Neuronal stem cell (in vitro differentiated cells): ENCODE data around the gene H2BK1. TPM values are rescaled to one million over a fixed set of nuclear protein-coding genes. Genes with fewer than 3 reads are reported as not detected.

Experiments
- DNase-seq: peaks from one replicate; pipeline ENCODE4 v3.0.0-alpha.2; 2013; ENCODE audit warnings: low spot score
- H2AFZ ChIP-seq: one replicate; pipeline ENCODE4 v1.6.1; 2013; ENCODE audit warnings: mild to moderate bottlenecking, low read length, inconsistent platforms
- H2AK5ac ChIP-seq: 2 replicates; pipeline ENCODE4 v1.6.1; 2013; ENCODE audit warnings: low read depth, mild to moderate bottlenecking, inconsistent platforms, low read length, moderate library complexity, mixed read lengths
- H2BK120ac ChIP-seq: 2 replicates; pipeline ENCODE4 v1.6.1; 2013; ENCODE audit warnings: low read depth, mild to moderate bottlenecking, inconsistent platforms, low read length, moderate library complexity, mixed read lengths
- H2BK12ac ChIP-seq: one replicate; pipeline ENCODE4 v1.6.1; 2013; ENCODE audit warnings: low read length, inconsistent platforms
- H2BK15ac ChIP-seq: 2 replicates; pipeline ENCODE4 v1.6.1; 2013; ENCODE audit warnings: mild to moderate bottlenecking, low read length, inconsistent platforms, mixed read lengths
- H2BK5ac ChIP-seq: one replicate; pipeline ENCODE4 v1.6.1; 2013; ENCODE audit warnings: inconsistent platforms, mild to moderate bottlenecking, low read length, moderate library complexity
- H3K14ac ChIP-seq: one replicate; pipeline ENCODE4 v1.6.1; 2013; ENCODE audit warnings: low read length, inconsistent platforms
- H3K18ac ChIP-seq: 2 replicates; pipeline ENCODE4 v1.6.1; 2013; ENCODE audit warnings: low read length, inconsistent platforms
- H3K23ac ChIP-seq: 2 replicates; pipeline ENCODE4 v1.6.1; 2013; ENCODE audit warnings: low read depth, mild to moderate bottlenecking, mixed read lengths, low read length, inconsistent platforms; ENCODE audit not compliant: poor library complexity
- H3K27ac ChIP-seq: replicated peaks from 3 replicates; pipeline ENCODE4 v1.5.1; 2013; ENCODE audit warnings: low read length, inconsistent platforms
- H3K27me3 ChIP-seq, 3 experiments: 2 replicates each; pipeline ENCODE4 v1.6.1; 2013; ENCODE audit warnings: low read length in 3 of 3, mild to moderate bottlenecking in 2 of 3, inconsistent platforms in 1 of 3, low read depth in 1 of 3, mixed read lengths in 1 of 3, moderate library complexity in 1 of 3; ENCODE audit not compliant: control insufficient read depth in 3 of 3, insufficient read depth in 3 of 3
- H3K36me3 ChIP-seq, 2 donors: replicated peaks in 1 of 2; 2 replicates each; pipeline ENCODE4 v1.6.1; 2013; ENCODE audit warnings: low read length in 2 of 2; ENCODE audit not compliant: control insufficient read depth in 2 of 2, insufficient read depth in 2 of 2
- H3K4ac ChIP-seq: 2 replicates; pipeline ENCODE4 v1.6.1; 2013; ENCODE audit warnings: inconsistent platforms, mild to moderate bottlenecking, low read length, moderate library complexity
- H3K4me1 ChIP-seq, 2 donors: 1 replicate in 1 of 2; 2 replicates in 1 of 2; pipeline ENCODE4 v1.6.1; 2013; ENCODE audit warnings: low read length in 2 of 2, low read depth in 1 of 2; ENCODE audit not compliant: control insufficient read depth in 2 of 2, insufficient read depth in 1 of 2
- H3K4me2 ChIP-seq: one replicate; pipeline ENCODE4 v1.6.1; 2013; ENCODE audit warnings: mild to moderate bottlenecking, low read length, inconsistent platforms; ENCODE audit not compliant: insufficient read depth, poor library complexity, severe bottlenecking
- H3K4me3 ChIP-seq, 2 donors: 2 replicates each; pipeline ENCODE4 v1.5.1; 2013; ENCODE audit warnings: low read length in 2 of 2, mild to moderate bottlenecking in 2 of 2, inconsistent platforms in 1 of 2, moderate library complexity in 1 of 2
- H3K79me1 ChIP-seq: one replicate; pipeline ENCODE4 v1.6.1; 2013; ENCODE audit warnings: low read depth, mild to moderate bottlenecking, inconsistent platforms, low read length, moderate library complexity
- H3K9ac ChIP-seq: one replicate; pipeline ENCODE4 v1.6.1; 2013; ENCODE audit warnings: mild to moderate bottlenecking, low read depth, low read length, inconsistent platforms; ENCODE audit not compliant: poor library complexity
- H3K9me3 ChIP-seq, 2 donors: replicated peaks in 1 of 2; 2 replicates each; pipeline versions ENCODE3 to v1.6.1; 2013; ENCODE audit warnings: low read length in 2 of 2, mild to moderate bottlenecking in 2 of 2, inconsistent platforms in 1 of 2, low read depth in 1 of 2, mixed read lengths in 1 of 2, moderate library complexity in 1 of 2; ENCODE audit not compliant: control insufficient read depth in 2 of 2, insufficient read depth in 1 of 2
- H4K8ac ChIP-seq: one replicate; pipeline ENCODE4 v1.6.1; 2013; ENCODE audit warnings: low read depth, mild to moderate bottlenecking, inconsistent platforms, low read length, moderate library complexity
- H4K91ac ChIP-seq: one replicate; pipeline ENCODE4 v1.6.1; 2013; ENCODE audit warnings: low read length, low read depth, mild to moderate bottlenecking, inconsistent platforms; ENCODE audit not compliant: poor library complexity
- WGBS, 2 donors: extraction: QIAGEN DNeasy Blood & Tissue Kit; methylation state at CpG; one replicate each; pipeline ENCODE4 v1.1.7; 2013; ENCODE audit warnings: missing lambda C conversion rate in 2 of 2, mixed read lengths in 1 of 2; ENCODE audit not compliant: insufficient read length in 2 of 2, insufficient replicate concordance in 1 of 2; ENCODE audit errors: extremely low coverage in 2 of 2; 5-methylcytosine and 5-hydroxymethylcytosine counted together
- polyA plus RNA-seq, 2 experiments: library from polyadenylated mRNA; stranded (reverse); fragments of 200-250 nt; gene quantifications; one replicate each; pipeline ENCODE4 v1.2.3, GENCODE V29; 2013

H2BK1 gene
- not detected for polyA plus RNA-seq (2013, experiment 1 of 2)
- not detected for polyA plus RNA-seq (2013, experiment 2 of 2)

- H3K14ac ChIP-seq, result no peak within 1 kb of the TSS
- H2BK12ac ChIP-seq, result no peak within 1 kb of the TSS
- no peak within 1 kb of the TSS for H2BK120ac ChIP-seq
- H3K9ac ChIP-seq, result no peak within 1 kb of the TSS
- H3K9me3 ChIP-seq, result no peaks in the 10 kb centered on the region
- no peak within 1 kb of the TSS for H3K23ac ChIP-seq
- no peak within 1 kb of the TSS for H4K8ac ChIP-seq
- H3K27ac ChIP-seq, result no peak within 1 kb of the TSS
- no peak within 1 kb of the TSS for H2AFZ ChIP-seq
- H3K27me3 ChIP-seq, result peaks cover 0 to 20% (median 2%) of the 10 kb centered on the region in 3 experiments
- H3K36me3 ChIP-seq, result peaks cover 11 to 38% of the 10 kb centered on the region in 2 donors
- no peak within 1 kb of the TSS for H2BK15ac ChIP-seq
- H3K4me3 ChIP-seq, result no peak within 1 kb of the TSS
- no peak for DNase-seq
- no peak within 1 kb of the TSS for H4K91ac ChIP-seq
- peaks cover 0 to 8% of the 10 kb centered on the region in 2 donors for H3K4me1 ChIP-seq
- H2BK5ac ChIP-seq, result no peak within 1 kb of the TSS
- peak within 1 kb of the TSS; percentile 40 for H2AK5ac ChIP-seq
- H3K4me2 ChIP-seq, result no peak within 1 kb of the TSS
- no peak within 1 kb of the TSS for H3K4ac ChIP-seq
- H3K18ac ChIP-seq, result peak within 1 kb of the TSS; percentile 21
- WGBS, 2 donors, result no CpG with 5 or more reads among the region's 17 CpGs
- no peaks in the 10 kb centered on the region for H3K79me1 ChIP-seq
Measured at GRCh38 chr7:151210087-151210854, at the start of gene H2BK1. TSS of gene H2BK1 (minus strand) at chr7:151210488. CDS start at chr7:151210318, 170 bp downstream.

DNA sequence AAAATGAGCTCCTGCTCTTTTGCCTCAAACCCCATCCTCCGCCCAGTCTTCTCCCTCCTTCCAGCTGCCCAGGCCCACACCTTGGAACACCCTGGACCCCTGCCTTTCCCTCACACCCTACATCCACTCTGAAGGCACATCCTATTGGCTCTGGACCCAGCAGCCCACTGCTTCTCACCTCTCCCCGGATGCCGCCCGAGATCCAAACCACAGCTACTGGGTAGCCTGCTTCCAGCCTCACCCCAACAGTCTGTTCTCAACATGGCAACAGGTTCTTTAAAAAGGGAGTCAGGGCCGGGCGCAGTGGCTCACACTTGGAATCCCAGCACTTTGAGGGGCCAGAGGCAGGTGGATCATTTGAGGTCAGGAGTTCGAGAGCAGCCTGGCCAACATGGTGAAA, 47.7 kb upstream of the H2BK1 start:
- H3K4me2 ChIP-seq, result no peak overlapping the region
- H3K36me3 ChIP-seq, result no peaks in the 10 kb centered on the region
- H2BK120ac ChIP-seq, result no peak overlapping the region
- H2AFZ ChIP-seq, result no peak overlapping the region
- no peak overlapping the region for H3K14ac ChIP-seq
- H3K27me3 ChIP-seq, result peaks cover 0 to 32% (median 2%) of the 10 kb centered on the region in 3 experiments
- H2BK5ac ChIP-seq, result peak overlapping the region; percentile 43
- no peak overlapping the region for H2AK5ac ChIP-seq
- H3K18ac ChIP-seq, result peak overlapping the region; percentile 35
- H4K91ac ChIP-seq, result no peak overlapping the region
- no peaks in the 10 kb centered on the region for H3K9me3 ChIP-seq
- DNase-seq, result no peak
- peaks cover 6 to 8% of the 10 kb centered on the region in 2 donors for H3K4me1 ChIP-seq
- peaks cover 1% of the 10 kb centered on the region for H3K79me1 ChIP-seq
- H3K4me3 ChIP-seq, result peak overlapping the region in 1 of 2 donors; percentile 27
- H3K27ac ChIP-seq, result no peak overlapping the region
- H4K8ac ChIP-seq, result no peak overlapping the region
- H3K23ac ChIP-seq, result peak overlapping the region; percentile 82
- no CpG with 5 or more reads among the region's 7 CpGs for WGBS, 2 donors
- H2BK12ac ChIP-seq, result no peak overlapping the region
- no peak overlapping the region for H3K9ac ChIP-seq
- H3K4ac ChIP-seq, result no peak overlapping the region
- peak overlapping the region; percentile 71 for H2BK15ac ChIP-seq

DNA sequence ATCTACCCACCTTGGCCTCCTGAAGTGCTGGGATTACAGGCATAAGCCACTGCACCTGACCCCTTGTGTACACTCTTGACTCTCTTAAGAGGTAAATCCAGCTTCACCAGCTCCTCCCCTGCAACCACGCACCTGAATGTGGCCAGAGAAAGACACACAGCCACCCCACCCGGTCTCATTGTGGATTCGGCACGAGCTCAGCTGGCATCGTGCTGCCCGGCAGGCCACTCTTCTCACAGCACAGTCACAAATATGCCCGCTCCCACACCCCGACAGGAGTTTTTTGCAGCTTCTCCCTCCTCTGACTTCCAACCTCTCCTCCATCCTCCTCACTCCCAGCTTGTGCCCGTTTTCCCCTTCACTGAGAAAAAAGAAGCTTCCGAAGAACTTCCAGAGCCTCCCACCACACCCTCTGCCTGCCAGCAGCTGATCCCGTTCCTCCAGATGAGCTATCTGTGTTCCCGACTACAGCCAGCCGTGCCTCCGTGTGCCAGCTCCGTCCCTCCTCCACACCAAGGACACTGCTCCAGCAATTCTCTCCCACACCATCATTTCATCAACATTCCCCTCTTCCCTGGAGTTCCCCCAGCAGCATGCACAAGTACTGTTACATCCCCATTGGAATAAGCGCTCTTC, 46.2 kb upstream of the H2BK1 start:
- Histone ChIP-seq H3K4me3 (no peak overlapping the region), H3K9ac (peak overlapping the region; percentile 60), H3K4me1 (peaks cover 10 to 13% of the 10 kb centered on the region in 2 donors), H2BK15ac (no peak overlapping the region), H3K79me1 (peaks cover 1% of the 10 kb centered on the region), H2BK120ac (no peak overlapping the region), H2AK5ac (no peak overlapping the region), H3K27ac (no peak overlapping the region), H3K23ac (no peak overlapping the region), H2BK5ac (no peak overlapping the region), H2AFZ (no peak overlapping the region), H4K8ac (no peak overlapping the region), H3K9me3 (no peaks in the 10 kb centered on the region), H3K4ac (no peak overlapping the region), H3K18ac (peak overlapping the region; percentile 71), H3K4me2 (no peak overlapping the region), H3K14ac (no peak overlapping the region), H4K91ac (no peak overlapping the region), H3K27me3 (peaks cover 0 to 27% (median 2%) of the 10 kb centered on the region in 3 experiments), H3K36me3 (no peaks in the 10 kb centered on the region), H2BK12ac (peak overlapping the region; percentile 58)
- no CpG with 5 or more reads among the region's 16 CpGs for WGBS, 2 donors
- no peak for DNase-seq

- no peak for DNase-seq
- Histone ChIP-seq H3K9ac (no peak overlapping the region), H2BK15ac (no peak overlapping the region), H3K4me1 (peaks cover 18 to 19% of the 10 kb centered on the region in 2 donors), H3K4me2 (no peak overlapping the region), H2AFZ (no peak overlapping the region), H3K18ac (no peak overlapping the region), H2BK5ac (no peak overlapping the region), H3K27ac (no peak overlapping the region), H3K23ac (peak overlapping the region; percentile 8), H3K14ac (no peak overlapping the region), H2AK5ac (no peak overlapping the region), H4K91ac (no peak overlapping the region), H2BK12ac (no peak overlapping the region), H3K79me1 (peaks cover 1% of the 10 kb centered on the region), H4K8ac (no peak overlapping the region), H3K4me3 (no peak overlapping the region), H2BK120ac (no peak overlapping the region), H3K27me3 (peaks cover 0 to 16% (median 9%) of the 10 kb centered on the region in 3 experiments), H3K4ac (no peak overlapping the region), H3K9me3 (no peaks in the 10 kb centered on the region), H3K36me3 (no peaks in the 10 kb centered on the region)
- no CpG with 5 or more reads among the region's 7 CpGs for WGBS, 2 donors
Measured at GRCh38 chr7:151255390-151255789, 45.1 kb upstream of the H2BK1 start.
